Rectal smooth muscle tissue (tissue), 1 donor: ENCODE data around the gene HBS1L.

Experiments
- H3K27ac ChIP-seq: one replicate; pipeline ENCODE4 v1.7.0; 2013; ENCODE audit warnings: low read depth, low read length, inconsistent platforms
- H3K27me3 ChIP-seq: one replicate; pipeline ENCODE4 v1.7.0; 2013; ENCODE audit warnings: low read length; ENCODE audit not compliant: control insufficient read depth, insufficient read depth
- H3K36me3 ChIP-seq: one replicate; pipeline ENCODE4 v1.7.0; 2013; ENCODE audit warnings: low read length; ENCODE audit not compliant: control insufficient read depth, insufficient read depth
- H3K4me1 ChIP-seq: one replicate; pipeline ENCODE4 v1.7.0; 2013; ENCODE audit warnings: low read length; ENCODE audit not compliant: control insufficient read depth, insufficient read depth
- H3K4me3 ChIP-seq: one replicate; pipeline ENCODE4 v1.7.0; 2013; ENCODE audit warnings: low read length
- H3K9ac ChIP-seq: one replicate; pipeline ENCODE4 v1.7.0; 2013; ENCODE audit warnings: low read length

Gene HBS1L

GRCh38 chr6:134949927-134950326 lies 104.7 kb downstream of the HBS1L start, which contains the start of gene ALDH8A1:
TSS of gene ALDH8A1 (minus strand) at chr6:134950101. CDS start at chr6:134950053, 48 bp downstream.
- Histone ChIP-seq H3K9ac (no peak within 1 kb of the TSS), H3K27me3 (no peaks in the 10 kb centered on the region), H3K4me1 (no peaks in the 10 kb centered on the region), H3K4me3 (no peak within 1 kb of the TSS), H3K36me3 (no peaks in the 10 kb centered on the region), H3K27ac (no peak within 1 kb of the TSS)

- no peak overlapping the region for H3K9ac ChIP-seq
- no peaks in the 10 kb centered on the region for H3K36me3 ChIP-seq
- no peaks in the 10 kb centered on the region for H3K4me1 ChIP-seq
- H3K27ac ChIP-seq, result no peak overlapping the region
- no peak overlapping the region for H3K4me3 ChIP-seq
- H3K27me3 ChIP-seq, result no peaks in the 10 kb centered on the region
These were observed 105.9 kb downstream of the HBS1L start for GRCh38 chr6:134948691-134949090.

GRCh38 chr6:134948142-134948541 lies 106.5 kb downstream of the HBS1L start:
- H3K36me3 ChIP-seq, result no peaks in the 10 kb centered on the region
- H3K4me3 ChIP-seq, result no peak overlapping the region
- no peak overlapping the region for H3K9ac ChIP-seq

GRCh38 chr6:134945045-134945444 lies 109.6 kb downstream of the HBS1L start:
- no peaks in the 10 kb centered on the region for H3K4me1 ChIP-seq
- H3K36me3 ChIP-seq, result no peaks in the 10 kb centered on the region
- H3K27me3 ChIP-seq, result no peaks in the 10 kb centered on the region
- no peak overlapping the region for H3K4me3 ChIP-seq
- H3K27ac ChIP-seq, result no peak overlapping the region
- H3K9ac ChIP-seq, result no peak overlapping the region

More at GRCh38 chr6:134948142-134948541, 106.5 kb downstream of the HBS1L start:
- Histone ChIP-seq H3K27ac (no peak overlapping the region), H3K27me3 (no peaks in the 10 kb centered on the region), H3K4me1 (no peaks in the 10 kb centered on the region)

DNA sequence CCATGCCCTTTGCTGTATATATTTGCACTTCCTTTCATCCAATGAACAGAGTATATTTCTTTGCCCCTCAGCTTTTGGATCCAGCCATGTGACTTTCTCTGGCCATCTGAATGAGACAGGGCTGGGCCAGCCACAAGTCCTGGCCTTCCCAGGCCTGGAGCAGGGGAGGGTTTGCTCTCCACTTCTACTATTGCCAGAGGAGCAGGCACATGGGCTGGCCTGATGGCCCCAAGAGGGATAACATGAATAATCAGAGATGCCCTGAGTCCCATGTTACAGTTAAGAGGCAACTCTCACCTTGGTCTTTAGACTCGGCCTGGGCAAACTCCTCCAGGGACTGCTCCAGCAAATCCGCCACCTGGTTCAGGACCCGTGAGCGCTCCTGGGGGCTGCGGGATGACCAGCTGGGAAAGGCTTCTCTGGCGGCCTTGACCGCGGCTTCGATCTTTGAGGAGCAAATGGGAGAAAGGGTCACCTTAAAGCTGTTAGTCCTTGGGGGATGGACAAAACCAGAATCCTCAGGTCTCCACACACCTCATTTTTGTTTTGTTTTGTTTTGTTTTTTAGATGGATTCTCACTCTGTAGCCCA lies 111.0 kb downstream of the HBS1L start:
- Histone ChIP-seq H3K36me3 (no peaks in the 10 kb centered on the region), H3K27me3 (no peaks in the 10 kb centered on the region), H3K27ac (no peak overlapping the region), H3K4me3 (no peak overlapping the region), H3K4me1 (no peaks in the 10 kb centered on the region), H3K9ac (no peak overlapping the region)

GRCh38 chr6:134938896-134939295 lies 115.7 kb downstream of the HBS1L start:
- Histone ChIP-seq H3K27me3 (no peaks in the 10 kb centered on the region), H3K9ac (no peak overlapping the region), H3K27ac (no peak overlapping the region), H3K36me3 (no peaks in the 10 kb centered on the region), H3K4me3 (no peak overlapping the region), H3K4me1 (no peaks in the 10 kb centered on the region)

DNA sequence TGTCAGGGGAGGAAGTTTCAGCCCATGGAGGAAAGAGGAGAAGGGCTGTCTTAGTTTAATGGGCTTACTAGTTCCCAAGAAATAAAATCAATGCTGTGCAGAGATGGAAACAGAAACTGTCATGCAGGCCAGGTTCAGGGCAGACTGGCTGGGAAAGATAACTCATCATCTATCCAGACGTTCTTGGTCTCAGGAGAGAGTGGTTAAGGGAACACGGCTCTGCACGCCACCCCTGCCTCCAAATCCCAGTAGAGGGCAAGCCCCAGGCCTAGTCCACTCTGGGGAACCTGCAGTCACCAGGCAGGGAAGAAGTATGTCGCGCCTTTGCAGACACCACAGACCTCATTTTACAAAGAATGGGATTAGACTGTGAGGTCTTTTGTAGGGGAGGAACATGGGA lies 117.2 kb downstream of the HBS1L start:
- no peaks in the 10 kb centered on the region for H3K27me3 ChIP-seq
- no peak overlapping the region for H3K27ac ChIP-seq
- H3K4me1 ChIP-seq, result no peaks in the 10 kb centered on the region
- no peaks in the 10 kb centered on the region for H3K36me3 ChIP-seq
- H3K4me3 ChIP-seq, result no peak overlapping the region
- H3K9ac ChIP-seq, result no peak overlapping the region

- no peak overlapping the region for H3K27ac ChIP-seq
These were observed 117.7 kb downstream of the HBS1L start for GRCh38 chr6:134936931-134937330.

DNA sequence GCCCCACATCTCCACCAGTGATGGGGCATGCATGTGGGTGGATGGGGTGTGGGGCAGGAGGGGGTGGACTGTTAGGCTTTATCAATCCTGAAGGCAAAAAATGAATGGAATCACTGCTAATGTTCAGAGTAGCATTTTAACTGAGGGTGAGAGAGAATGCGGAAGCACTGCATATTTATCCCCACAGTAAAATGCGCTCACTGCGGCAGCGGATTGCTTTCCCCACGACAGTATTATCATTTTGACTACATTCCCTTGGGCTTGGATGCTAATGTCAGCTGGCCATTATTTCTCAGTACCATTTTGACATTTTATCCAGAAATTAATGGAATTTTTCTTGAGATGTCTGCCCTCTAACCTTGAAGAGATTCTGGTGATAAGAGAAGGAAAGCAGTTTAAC lies 118.1 kb downstream of the HBS1L start:
- no peaks in the 10 kb centered on the region for H3K4me1 ChIP-seq
- H3K27ac ChIP-seq, result no peak overlapping the region
- H3K9ac ChIP-seq, result no peak overlapping the region
- no peaks in the 10 kb centered on the region for H3K36me3 ChIP-seq
- no peaks in the 10 kb centered on the region for H3K27me3 ChIP-seq
- H3K4me3 ChIP-seq, result no peak overlapping the region

More at GRCh38 chr6:134936931-134937330, 117.7 kb downstream of the HBS1L start:
- Histone ChIP-seq H3K36me3 (no peaks in the 10 kb centered on the region), H3K27me3 (no peaks in the 10 kb centered on the region), H3K4me1 (no peaks in the 10 kb centered on the region), H3K9ac (no peak overlapping the region), H3K4me3 (no peak overlapping the region)

GRCh38 chr6:134934793-134935485 lies 119.7 kb downstream of the HBS1L start:
- no peaks in the 10 kb centered on the region for H3K27me3 ChIP-seq
- H3K36me3 ChIP-seq, result no peaks in the 10 kb centered on the region
- no peaks in the 10 kb centered on the region for H3K4me1 ChIP-seq
- no peak overlapping the region for H3K9ac ChIP-seq
- H3K27ac ChIP-seq, result no peak overlapping the region
- no peak overlapping the region for H3K4me3 ChIP-seq

- H3K9ac ChIP-seq, result no peak overlapping the region
- H3K27ac ChIP-seq, result no peak overlapping the region
- no peaks in the 10 kb centered on the region for H3K36me3 ChIP-seq
- no peak overlapping the region for H3K4me3 ChIP-seq
- no peaks in the 10 kb centered on the region for H3K27me3 ChIP-seq
- H3K4me1 ChIP-seq, result no peaks in the 10 kb centered on the region
These were observed 121.8 kb downstream of the HBS1L start for GRCh38 chr6:134932535-134933470.

DNA sequence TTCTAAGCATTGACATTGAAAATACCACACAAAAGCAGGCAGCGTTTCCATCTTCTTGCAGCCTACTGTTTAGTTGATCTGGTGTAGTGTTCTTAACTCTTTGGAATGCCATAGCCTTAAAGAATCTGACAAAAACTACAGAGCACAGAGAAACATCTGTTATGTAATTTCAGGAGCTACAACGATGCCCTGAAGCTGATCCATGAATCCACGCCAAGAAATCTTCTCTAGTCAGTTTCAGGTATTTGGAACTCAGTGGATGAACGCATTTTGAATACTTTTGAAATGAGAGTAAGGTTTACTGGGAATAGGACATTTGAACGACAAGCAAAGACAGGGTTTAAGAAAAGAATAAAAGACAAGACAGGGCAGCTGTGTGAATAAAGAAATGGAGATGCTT lies 122.5 kb downstream of the HBS1L start:
- H3K27ac ChIP-seq, result no peak overlapping the region
- no peaks in the 10 kb centered on the region for H3K4me1 ChIP-seq
- no peaks in the 10 kb centered on the region for H3K36me3 ChIP-seq
- no peak overlapping the region for H3K9ac ChIP-seq
- no peaks in the 10 kb centered on the region for H3K27me3 ChIP-seq
- no peak overlapping the region for H3K4me3 ChIP-seq
